GM12892 (cell line): ENCODE measurements around the gene RSPO4.

Experiments used
- POLR2A ChIP-seq: IDR thresholded peaks from 2 replicates; pipeline ENCODE4 v1.6.1; 2011; ENCODE audit warnings: low read depth, low read length, control low read depth
- POLR2AphosphoS5 ChIP-seq: IDR thresholded peaks from 2 replicates; pipeline ENCODE4 v1.6.1; 2011; ENCODE audit warnings: low read depth, low read length, control low read depth

GRCh38 chr20:977021-977420, 25.1 kb downstream of the RSPO4 start:
- no peak for TF ChIP-seq POLR2A
- TF ChIP-seq POLR2AphosphoS5, result no peak
